Measurements from ENCODE around the gene CDC42BPA.

GRCh38 chr1:226977643-226978431 is 340.5 kb downstream of the CDC42BPA start:
- TF ChIP-seq CTCF (IDR thresholded peaks at IDR 0.05) (no peak), EP300 (IDR thresholded peaks at IDR 0.05) (no peak)
